GM13977 (cell line): ENCODE measurements around the gene IL12RB2.
A peak's percentile ranks its signal among the peaks of the same experiment; 100 is the strongest.

Source experiments
- DNase-seq: peaks from one replicate; pipeline ENCODE4 v3.0.0; 2012; ENCODE audit warnings: low spot score
- in situ Hi-C: fragments of 300-500 bp; cut with MboI; formaldehyde crosslinking; loops from one replicate; pipeline ENCODE4 v1.12.0; 2022; ENCODE audit warnings: low sequenced_read_pairs, low pct_unique_long_range_greater_than_20kb, mixed read lengths, inconsistent platforms; ENCODE audit not compliant: unreplicated experiment
- TF ChIP-seq, protein P1 (sequence below): IDR thresholded peaks from 2 replicates; pipeline ENCODE4 v1.5.1; 2012; ENCODE audit warnings: mild to moderate bottlenecking, control low read depth; ENCODE audit not compliant: insufficient read depth; ENCODE audit errors: extremely low read depth, missing control alignments

The IL12RB2 gene

DNA sequence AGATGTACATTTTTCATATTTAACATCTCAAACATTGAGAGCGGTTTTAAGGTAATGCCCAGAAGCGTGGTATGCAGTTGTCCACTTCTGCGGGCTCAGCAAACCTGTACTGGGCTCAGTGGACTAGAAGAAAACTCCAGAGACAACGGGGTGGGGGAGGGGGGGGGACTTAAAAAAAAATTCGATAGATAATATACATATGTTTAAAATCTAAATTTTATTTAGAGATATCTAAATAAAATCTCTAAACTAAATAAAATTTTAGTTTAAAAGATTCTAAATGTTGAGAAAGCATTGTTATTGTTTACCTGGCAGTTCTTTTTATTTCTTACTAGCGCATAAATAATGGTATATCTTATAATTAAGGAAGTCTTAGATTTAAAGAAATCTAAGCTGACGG lies 1.1 kb upstream of the IL12RB2 start:
- no peak for DNase-seq
- in situ Hi-C loops: no loop called here
- TF ChIP-seq, protein P1, sequence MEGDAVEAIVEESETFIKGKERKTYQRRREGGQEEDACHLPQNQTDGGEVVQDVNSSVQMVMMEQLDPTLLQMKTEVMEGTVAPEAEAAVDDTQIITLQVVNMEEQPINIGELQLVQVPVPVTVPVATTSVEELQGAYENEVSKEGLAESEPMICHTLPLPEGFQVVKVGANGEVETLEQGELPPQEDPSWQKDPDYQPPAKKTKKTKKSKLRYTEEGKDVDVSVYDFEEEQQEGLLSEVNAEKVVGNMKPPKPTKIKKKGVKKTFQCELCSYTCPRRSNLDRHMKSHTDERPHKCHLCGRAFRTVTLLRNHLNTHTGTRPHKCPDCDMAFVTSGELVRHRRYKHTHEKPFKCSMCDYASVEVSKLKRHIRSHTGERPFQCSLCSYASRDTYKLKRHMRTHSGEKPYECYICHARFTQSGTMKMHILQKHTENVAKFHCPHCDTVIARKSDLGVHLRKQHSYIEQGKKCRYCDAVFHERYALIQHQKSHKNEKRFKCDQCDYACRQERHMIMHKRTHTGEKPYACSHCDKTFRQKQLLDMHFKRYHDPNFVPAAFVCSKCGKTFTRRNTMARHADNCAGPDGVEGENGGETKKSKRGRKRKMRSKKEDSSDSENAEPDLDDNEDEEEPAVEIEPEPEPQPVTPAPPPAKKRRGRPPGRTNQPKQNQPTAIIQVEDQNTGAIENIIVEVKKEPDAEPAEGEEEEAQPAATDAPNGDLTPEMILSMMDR: no peak

- in situ Hi-C loops: no loop called here
These were observed 463 bp downstream of the IL12RB2 start for GRCh38 chr1:67308136-67308535.

DNA sequence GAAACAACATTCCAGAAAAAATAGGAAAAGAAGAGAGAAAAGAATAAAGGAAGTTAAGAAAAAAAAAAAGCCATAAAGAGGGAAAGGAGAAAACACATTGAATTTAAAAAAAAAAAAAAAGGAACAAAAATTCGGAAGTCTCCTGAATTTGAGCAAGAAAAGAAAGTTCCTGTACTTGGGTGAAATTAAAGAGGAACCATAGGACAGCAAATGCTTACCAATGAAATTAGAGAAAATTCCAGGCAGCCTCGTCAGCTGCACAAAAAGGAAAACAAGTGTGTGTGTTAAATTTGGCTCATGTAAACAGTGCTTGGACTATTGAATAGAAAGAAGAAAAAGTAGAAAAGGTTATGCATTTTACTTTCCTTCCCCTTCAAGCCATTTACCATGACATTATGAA lies 4.9 kb downstream of the IL12RB2 start:
- in situ Hi-C loops: no loop called here
- no peak for DNase-seq
- TF ChIP-seq, protein P1: no peak

More at GRCh38 chr1:67308136-67308535, 463 bp downstream of the IL12RB2 start:
- TF ChIP-seq, protein P1: no peak
- no peak for DNase-seq

GRCh38 chr1:67313934-67314671 lies 6.4 kb downstream of the IL12RB2 start:
- TF ChIP-seq, protein P1: no peak
- in situ Hi-C loops: no loop called here
- no peak for DNase-seq

DNA sequence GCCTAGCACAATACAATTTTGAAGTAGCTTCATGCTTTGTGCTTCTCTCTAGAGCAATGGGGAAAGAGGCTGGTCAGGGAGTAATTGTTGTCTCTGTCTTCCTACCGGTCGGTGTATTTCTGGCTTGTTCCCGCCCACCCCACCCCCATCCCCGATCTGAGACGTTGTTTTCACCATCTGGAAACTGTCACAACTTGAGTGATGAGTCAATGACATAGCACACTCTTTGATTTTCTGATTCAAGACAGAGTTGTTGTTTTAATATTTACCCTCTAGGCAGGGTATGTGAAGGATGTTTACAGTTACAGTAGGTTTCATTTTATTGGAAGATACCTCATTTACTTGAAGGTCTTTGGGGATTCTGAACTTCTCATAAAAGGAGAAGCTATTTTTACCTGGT lies 7.0 kb downstream of the IL12RB2 start:
- in situ Hi-C loops: no loop called here
- peak; percentile 42 for DNase-seq
- TF ChIP-seq, protein P1: no peak

DNA sequence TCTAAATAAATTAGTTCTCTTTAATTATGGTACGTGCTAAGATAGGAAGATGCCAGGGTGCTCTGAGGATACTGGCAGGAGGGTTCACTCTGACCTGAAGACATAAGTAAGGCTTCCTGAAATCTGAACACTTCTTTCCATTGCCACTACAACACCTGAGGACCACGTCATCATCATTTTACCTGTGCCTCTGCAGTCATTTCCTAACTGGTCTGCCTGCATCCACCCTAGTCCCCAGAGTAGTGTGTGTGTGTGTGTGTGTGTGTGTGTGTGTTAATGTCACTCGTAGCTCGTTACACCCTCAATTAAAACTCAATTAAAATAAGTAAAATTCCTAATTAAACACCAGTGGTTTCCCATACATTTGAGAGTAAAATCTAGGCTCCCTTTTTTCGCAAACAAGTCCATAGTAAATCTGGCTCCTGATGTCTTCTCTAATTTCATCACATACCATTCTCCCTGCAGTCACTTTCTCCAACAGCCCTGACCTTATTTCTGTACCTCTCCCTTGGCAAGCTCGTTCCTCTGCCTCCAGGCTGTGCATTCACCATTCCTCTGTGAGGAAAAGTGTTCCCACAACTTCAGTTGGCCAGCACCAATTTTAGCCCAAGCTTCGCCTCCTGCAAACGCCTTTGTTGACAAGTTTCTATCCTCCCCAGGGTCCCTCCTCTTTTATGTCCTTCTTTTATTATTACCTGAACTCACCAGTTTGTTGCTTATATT lies 8.7 kb downstream of the IL12RB2 start:
- TF ChIP-seq, protein P1: no peak
- in situ Hi-C loops: no loop called here
- DNase-seq: no peak
